Left lobe of liver (tissue), 1 donor: ENCODE measurements around the gene NXPE1. TPM values are rescaled to one million over a fixed set of nuclear protein-coding genes. Genes with fewer than 3 reads are reported as not detected.

Experiments
- total RNA-seq: library from RNA; stranded (reverse); gene quantifications from one replicate; pipeline ENCODE4 v1.2.1, GENCODE V29; 2021
- donor health status: DM: no; HTN: yes; CAD: no.

NXPE1 gene
- total RNA-seq, 1 donor from 2014 or later, result not detected

Other genes with a start within 250 kb of the NXPE1 start
- gene C11orf71, start 159.4 kb downstream of the NXPE1 start, total RNA-seq, result 11.9 TPM
- gene RBM7, start 159.2 kb downstream of the NXPE1 start, total RNA-seq, result 8.7 TPM
- gene REXO2, start 120.4 kb downstream of the NXPE1 start, total RNA-seq, result 23.6 TPM
- gene NXPE4, start 35.9 kb upstream of the NXPE1 start, total RNA-seq, result not detected
- gene NXPE2, start 118.6 kb upstream of the NXPE1 start, total RNA-seq, result not detected